Activated CD4-positive, alpha-beta T cell treated with anti-CD3 and anti-CD28 coated beads for 48 hours (primary cell): Measurements from ENCODE around the gene ATL2.
"Not testable (repeated sequence)": the region's sequence is repeated elsewhere in the genome, so short reads cannot be mapped to it uniquely, and the experiment has no call there.

ENCODE experiments used
- DNase-seq: peaks from one replicate; pipeline ENCODE4 v3.0.0-alpha.2; 2020

ATL2 gene

DNA sequence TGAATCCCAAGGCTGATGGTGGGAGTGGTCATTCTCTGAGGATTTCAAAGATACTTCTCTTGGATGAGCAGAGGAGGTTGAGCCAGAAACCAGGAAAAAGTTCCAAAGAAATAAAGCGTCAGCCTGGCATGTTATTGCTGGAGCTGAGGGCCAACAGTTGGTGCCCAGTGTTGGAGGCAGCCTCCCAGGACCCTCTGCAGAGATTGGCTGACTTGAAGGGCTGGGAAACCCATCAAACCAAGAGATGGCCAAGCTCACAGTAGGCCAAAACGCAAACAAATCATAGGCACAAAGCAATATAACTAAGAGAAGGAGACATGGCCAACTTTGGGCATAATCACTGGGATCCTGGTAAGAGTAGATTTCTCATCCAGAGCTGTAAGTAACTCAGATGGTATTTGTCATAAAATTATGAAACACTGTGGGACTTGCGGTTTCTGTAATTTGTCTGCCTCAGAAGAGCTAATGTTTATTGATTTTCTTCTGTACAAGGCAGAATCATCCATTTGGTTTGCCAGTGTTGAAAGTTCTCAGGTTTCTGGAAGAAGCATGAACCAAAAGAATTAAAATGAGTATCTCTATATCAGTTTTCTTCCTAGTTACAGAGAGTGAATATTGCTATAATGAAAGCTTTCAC, 108.3 kb downstream of the ATL2 start:
- DNase-seq, result no peak

DNA sequence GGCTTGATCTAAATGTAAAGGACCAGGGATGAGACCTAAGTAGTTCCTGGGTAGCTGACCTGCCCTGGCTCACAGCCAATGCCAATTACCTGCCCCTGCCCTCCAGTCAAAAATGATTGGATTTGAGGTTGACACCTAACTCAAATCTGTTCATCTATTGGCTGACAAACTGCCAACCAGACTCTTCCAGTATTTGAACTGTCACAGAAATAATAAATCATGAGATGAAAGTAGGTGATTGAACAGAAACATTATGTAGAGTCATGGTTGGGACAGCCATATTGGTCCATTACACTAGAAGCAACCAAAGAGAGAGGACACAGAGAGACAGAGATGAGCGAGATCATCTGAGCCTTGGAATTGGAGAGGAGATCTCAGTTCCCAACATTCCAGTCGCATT, 109.1 kb downstream of the ATL2 start:
- no peak for DNase-seq

DNA sequence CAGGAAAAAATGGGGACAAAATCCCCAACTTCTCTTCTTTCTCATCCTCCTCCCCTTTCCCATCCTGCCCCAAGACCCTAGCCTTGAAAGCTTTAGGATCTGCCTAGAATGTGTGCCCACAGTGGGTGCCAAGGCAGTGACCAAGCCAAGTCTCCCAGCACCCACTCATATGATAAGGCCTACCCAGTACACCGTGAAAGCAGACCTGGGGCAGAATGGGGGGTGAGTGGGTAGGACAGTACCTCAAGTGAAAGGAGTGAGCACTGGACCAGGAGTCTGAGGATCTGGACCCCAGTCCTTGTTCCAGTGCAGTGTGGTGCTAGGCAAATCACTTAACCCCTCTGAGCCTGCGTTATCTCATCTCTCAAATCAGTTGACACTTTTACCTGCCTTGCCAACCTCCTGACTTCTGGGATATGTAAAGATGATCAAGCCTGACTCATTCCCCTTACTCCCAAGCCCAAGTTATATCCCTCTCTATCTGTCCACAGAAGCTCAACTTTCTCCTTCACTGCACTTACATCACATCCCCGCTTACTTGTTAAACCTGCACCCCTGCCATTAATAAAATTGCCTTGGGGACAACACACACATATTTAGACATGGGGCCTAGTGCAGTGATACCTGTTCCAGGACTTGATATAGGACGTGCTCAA, 109.7 kb downstream of the ATL2 start:
- no peak for DNase-seq

DNA sequence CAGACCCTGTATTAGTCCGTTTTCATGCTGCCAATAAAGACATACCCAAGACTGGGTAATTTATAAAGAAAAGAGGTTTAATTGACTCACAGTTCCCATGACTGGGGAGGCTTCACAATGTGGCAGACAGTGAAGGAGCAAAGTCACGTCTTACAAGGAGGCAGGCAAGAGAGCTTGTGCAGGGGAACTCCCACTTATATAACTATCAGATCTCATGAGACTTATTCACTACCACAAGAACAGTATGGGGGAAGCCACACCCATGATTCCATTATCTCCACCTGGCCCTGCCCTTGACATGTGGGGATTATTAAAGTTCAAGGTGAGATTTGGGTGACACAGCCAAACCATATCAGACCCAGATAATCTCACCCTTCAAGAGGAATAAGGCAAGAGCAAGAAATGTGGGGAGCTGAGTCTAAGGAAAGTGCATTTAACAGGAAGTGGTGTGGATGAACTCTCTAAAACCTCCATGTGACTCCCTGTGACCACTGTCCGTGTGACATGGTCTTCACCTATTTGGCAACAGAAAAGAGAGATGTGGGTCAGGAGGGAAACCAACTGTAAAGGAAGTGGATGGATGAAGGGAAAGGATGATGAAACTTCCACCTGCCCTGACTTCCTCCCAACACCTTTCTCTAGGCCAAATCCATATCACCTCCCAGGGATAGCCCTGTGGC, 110.6 kb downstream of the ATL2 start:
- DNase-seq, result no peak

DNA sequence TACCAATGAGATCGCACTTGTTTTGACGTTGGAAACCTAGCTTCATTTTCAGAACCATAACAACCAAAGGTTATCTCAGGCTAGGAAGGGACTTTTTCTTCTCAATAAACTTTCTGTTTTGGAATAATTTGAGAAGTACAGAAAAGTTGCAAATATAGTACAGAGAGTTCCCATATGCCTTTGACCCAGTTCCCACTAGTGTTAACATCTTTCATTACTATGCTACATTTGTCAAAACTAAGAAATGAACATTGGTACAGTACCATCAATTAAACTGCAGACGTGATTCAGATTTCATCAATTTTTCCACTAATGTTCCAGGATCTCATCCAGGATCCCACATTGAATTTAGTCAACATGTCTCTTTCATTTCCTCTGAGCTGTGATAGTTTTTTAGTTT, 111.6 kb downstream of the ATL2 start:
- no peak for DNase-seq

DNA sequence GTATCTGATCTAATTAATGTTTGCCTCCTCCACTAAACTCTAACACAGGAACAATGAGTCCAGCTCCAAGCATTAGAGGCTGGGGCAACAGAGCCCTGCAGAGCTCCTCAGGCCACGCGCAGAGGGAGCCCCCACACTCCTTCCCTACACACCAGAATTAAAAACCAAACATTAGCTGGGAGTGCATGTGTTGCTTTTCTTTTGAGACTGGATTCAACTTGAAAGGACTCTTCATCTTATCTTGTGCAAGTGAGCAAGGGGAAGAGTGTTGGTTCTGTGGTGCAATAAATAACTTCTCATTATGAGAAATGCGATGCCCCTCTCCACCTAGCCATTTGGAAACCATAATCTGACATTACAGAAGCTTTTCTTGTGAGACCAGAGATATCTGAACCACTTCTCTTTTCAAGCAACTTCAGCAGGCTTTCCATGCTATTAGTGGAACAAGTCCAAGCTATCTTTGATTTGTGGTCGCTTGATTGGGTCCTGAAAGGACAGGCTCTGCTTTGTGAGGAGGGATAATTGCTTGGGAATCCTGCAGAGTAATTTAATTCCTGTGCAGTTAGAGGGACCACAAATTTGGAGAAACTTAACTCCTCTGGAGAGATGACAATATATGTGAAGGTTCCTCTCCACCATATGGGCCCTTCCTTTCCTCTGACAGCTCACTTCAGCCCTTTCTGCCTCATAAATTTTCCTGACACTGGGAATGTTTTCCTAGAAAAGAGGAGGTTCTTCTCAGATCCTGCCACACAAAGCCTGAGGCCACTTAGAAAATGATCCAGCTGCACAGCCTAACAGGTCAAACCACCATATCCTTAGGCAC, 112.5 kb downstream of the ATL2 start:
- no peak for DNase-seq

DNA sequence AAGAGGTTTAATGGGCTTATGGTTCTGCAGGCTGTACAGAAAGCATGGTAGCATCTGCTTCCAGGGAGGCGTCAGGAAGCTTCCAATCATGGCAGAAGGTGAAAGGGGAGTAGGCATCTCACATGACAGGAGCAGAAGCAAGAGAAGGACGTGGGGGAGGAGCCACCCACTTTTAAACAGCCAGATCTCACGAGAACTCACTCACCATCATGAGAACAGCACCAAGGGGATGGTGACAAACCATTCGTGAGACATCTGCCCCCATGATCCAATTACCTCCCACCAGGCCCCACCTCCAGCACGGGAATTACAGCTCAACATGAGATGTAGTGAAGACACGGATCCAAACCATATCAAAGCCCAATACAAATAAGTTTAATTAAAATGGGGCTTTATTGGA, 113.8 kb downstream of the ATL2 start:
- no peak for DNase-seq

DNA sequence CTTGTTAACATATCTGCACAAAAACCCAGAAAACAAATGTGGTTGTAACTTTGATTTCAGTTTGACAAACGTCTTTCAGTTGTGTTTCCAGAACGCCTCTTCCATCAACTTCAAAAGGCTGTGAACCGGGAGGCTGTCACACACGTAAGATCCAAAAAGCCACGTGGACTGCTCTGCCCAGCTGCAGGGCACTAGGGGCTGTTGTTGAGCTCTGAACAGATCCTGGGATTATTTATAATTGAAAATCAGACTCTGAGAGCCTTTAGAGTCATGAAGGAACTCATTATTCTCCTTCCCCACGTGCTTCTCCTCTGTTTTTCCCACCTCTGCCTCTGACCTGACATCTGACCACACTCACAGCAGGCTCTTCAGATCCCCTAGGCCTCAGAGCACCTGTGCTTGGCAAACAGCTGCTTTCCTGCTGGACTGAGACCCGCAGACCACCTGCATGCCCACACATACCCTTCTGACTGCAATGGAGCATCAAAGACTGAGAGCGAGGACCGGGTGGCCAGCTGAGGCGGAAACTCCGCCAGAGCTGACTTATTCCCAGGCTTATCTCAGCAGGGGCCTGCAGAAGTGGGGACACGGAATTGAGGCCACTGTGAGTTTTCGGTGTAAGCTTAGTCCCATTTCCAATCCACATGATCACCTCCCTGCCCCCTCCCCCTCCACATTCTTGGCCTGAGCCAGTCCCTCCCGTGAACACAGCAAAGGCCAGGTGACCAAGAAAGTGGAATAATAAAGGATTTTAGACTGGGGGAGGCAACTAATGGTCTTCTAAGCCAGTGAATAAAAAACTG, 114.8 kb downstream of the ATL2 start:
- peak; percentile 58 for DNase-seq

DNA sequence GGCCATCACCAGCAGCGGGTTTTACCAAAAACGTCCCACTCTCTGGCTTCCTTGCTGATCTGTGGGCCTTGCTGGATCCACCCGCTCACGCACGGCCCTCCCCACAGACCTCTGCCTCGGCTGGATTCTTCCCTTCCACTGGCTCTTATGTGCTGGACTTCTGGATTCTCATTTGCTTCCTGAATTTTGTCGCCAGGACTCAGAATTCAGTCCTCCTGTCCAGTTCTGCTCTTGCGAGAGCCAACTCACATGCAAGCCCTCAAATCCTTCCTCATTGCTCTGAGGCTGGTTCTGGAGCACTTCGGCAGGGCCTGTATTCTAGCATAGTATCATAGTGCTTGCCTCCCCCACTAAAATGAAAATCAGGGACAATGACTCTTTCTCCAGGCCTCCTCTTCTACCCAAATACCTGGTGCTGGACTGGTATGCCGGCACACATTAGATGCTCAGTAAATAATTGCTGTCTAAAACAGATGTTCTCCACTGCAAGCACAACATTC, 115.5 kb downstream of the ATL2 start:
- DNase-seq, result no peak

DNA sequence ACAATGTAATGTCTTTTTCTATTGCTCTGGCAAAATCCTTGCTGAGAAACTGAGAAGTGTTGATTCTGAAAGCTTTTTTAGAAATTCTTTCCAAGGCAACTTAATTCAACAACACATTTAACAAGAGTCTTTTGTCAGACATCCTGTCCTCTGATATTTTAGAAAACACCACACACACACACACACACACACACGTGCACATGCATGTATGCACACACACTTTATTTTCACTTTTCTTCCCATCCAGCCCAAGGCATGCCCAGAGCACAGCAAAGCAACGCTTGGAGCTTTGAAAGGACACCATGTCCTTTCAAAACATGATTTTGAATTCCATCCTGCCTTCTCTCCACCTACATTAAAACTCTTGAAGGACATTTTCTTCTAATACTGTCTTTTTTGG, 116.1 kb downstream of the ATL2 start:
- no peak for DNase-seq

DNA sequence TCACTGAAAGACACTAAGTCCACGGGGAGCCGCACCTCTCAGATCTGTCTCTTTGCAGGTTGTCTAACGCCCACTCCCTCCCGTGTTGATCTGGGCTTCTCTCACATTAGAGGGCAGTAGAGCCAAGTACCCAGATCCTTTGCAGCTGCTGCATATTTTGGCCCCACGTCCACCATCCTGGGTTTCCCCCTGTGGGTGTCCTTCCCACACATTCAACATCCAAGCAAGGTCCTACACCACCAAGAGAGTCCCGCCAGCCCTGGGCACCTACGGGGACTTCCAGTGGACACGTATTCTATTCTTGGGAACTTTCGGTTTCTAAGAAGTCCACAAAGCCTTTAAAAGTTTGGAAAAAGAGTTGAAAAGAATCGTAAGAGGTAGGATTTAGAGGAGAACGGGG, 116.6 kb downstream of the ATL2 start:
- DNase-seq, result peak; percentile 20

DNA sequence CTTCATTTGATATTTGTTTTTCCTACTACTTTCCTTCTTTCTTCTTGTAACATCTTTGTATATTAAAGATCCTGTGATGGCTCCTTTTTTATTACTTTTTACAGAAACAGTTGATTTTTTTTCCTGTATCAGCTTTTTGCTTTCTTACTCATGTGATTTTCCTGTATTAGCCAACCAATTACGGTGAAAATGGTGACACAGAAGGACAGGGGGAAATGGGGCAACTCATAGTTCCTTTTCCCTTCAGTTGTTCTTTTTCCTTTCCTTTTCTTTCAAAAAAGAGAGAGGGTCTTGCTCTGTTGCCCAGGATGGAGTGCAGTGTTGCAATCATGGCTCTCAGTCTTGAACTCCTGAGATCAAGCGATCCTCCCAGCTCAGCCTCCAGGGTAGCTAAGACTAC, 117.8 kb downstream of the ATL2 start:
- DNase-seq, result no peak

DNA sequence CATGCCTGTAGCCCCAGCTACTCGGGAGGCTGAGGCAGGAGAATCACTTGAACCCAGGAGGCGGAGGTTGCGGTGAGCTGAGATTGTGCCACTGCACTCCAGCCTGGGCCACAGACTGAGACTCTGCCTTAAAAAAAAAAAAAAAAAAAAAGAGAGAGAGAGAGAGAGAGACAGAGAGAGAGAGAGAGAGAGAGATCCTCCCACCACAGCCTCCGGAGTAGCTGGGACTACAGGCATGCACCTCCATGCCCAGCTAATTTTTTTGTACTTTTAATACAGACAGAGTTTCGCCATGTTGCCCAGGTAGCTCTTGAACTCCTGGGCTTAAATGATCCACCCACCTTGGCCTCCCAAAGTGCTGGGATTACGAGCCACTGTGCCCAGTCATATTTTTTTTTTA, 119.4 kb downstream of the ATL2 start:
- DNase-seq, result not testable (repeated sequence)

DNA sequence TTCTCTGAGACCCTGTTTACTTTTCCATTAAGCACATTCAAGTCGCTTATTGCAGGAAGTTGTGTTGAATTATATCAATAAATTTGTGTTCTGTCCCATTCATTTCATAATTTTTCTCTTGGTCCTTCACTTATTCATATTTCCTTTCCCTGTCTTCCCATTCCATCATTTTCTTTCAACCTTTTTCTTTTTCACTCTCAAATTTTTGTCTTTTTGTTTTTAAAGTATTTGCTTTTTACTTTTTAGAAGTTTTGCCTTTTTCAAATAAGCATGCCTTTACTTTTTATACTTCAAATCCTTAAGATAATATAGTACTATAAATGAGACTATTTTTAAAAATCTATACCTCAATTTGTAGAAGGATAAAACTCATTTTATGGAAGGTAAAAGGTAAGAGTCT, 120.5 kb downstream of the ATL2 start:
- DNase-seq, result no peak

DNA sequence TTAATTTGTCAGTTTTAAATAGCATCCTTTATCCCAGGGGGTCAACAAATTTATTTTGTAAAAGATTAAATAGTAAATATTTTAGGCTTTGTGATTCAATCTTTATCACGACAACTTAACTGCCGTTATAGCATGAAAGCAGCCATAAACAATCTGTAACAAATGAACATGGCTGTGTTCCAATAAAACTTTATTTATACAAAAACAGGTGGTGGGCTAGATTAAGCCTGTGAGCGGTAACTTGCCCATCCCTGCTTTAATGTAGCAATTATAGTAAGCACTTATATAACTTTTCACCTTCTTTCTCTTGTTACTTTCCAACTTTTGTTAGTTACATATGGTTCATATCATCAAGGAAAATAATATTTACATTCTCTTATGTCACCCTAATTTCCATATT, 121.9 kb downstream of the ATL2 start:
- no peak for DNase-seq

DNA sequence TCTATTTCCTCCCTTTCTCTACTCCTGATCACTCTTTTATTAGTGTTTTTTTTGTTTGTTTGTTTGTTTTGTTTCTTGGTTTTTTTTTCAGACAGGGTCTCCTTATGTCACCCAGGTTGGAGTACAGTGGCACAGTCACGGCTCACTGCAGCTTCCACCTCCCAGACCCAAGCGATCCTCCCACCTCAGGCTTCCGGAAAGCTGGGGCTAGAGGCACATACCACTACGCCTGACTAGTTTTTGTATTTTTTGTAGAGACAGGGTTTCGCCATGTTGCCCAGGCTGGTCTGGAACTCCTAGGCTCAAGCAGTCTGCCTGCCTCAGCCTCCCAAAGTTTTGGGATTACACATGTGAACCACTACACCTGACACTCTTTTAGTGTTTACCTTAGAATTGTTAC, 122.3 kb downstream of the ATL2 start:
- DNase-seq, result no peak

DNA sequence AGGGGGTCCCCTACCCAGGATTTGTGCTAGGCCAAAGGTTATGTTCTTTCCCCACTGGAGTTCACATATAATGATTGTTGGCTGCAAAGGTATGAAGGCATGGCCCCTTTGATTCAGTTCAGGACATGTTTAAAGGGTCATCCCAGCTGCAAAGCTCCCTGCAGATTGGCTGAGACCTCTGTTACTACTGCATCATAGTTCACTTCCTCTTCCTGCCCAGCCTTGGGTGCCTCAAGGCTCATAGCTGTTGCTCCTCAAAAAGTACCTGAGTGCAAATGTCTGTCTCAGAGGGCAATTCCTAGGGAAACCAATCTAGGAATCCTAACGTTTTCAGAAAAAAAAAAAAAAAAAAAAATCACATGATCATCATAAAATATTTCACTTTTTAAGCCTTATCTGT, 125.1 kb downstream of the ATL2 start:
- no peak for DNase-seq

DNA sequence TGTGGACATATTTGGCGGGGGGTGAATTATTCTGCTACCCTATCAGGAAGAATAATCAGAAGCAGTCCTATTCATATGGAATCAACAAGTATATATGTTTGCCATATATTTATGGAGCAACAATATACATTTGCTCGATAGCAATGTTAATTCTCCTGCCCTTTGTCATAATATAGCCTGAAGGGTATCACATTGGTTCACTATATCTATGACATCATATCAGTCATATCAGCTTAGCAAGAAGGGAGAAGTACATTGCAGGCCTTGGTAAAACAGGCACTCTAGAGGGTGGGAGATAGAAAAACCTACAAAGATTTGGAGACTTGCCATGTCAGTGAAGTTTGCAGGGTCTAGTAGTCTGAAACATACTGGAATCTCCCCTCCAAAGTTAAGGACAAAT, 128.4 kb downstream of the ATL2 start:
- no peak for DNase-seq

DNA sequence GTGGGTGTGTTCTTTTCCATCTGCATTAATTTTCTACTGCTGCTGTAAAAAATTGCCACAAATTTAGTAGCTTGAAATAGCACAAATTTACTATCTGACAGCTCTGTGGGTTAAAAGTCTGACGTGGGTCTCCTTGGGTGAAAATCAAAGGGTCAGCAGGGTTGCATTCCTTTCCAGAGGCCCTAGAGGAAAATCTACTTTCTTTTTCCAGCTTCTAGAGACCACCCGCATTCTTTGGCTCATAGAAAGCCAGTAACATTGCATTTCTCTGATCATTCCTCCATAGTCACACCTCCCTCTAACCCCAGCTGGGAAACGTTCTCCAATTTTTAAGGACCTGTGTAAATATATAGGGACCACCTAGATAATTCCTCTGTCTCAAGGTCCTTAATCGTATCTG, 128.8 kb downstream of the ATL2 start:
- no peak for DNase-seq

DNA sequence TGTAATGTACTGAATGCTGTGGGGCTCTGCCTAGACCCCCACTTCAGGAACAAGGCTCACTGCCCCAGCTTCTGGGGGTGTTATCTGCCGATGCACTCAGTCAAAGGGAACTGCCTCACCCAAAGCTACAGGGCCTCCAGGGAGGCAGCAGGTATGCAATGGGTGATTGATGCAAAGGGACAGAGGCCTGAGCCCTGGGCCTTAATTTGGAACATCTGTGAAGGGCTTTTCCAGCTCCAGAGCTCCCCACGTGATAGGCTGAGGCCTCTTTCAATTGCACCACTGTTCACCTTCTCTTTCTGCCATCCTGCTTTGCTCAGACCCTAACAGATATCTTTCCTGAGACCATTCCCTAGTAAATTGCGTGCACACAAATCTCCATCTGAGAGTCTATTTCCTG, 131.0 kb downstream of the ATL2 start:
- no peak for DNase-seq

DNA sequence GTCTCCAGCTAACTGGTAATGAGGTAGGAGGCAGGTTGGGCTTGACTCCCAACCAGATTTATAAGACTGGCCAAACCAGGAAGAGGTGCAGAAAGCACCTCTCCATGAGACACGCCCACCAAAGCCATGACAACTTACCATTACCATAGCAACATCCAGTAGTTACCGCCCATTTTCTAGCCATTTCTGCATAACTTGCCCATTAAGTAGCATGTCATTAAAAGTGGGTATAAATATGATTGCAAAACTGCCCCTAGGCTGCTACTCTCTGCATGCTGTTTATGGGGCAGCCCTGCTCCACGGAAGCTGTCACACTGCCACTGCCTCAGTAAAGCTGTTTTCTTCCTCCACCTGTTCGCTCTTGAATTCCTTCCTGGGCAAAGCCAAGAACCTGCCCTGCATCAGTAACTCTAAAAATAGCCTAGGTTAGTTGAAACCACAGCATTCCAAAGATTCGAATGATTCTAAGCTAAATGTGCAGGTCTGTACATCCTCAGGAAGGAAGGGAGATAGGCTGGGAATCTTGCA, 131.9 kb downstream of the ATL2 start:
- no peak for DNase-seq

DNA sequence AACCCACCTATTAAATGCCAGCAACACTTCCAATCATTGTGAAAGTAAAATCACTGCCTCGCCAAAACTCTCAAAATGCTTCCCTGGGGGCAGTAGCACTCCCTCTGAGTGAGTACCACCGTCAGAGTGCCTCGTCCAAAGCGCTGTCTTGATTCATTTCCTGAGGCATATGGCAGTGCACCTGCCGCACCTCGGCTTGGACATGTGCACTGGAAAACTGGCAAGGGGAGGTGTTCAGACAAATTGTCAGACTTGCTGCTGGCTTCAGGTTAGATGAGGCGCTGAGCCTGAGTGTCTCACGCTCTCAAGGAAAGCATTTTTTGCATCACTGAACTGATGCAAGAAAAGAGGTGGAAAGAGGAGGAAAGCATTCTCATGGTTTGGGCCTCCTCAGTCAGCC, 132.8 kb downstream of the ATL2 start:
- DNase-seq, result no peak
